ENCODE results near the gene VENTX.
"Not testable (repeated sequence)": the region's sequence is repeated elsewhere in the genome, so short reads cannot be mapped to it uniquely, and the experiment has no call there.

The VENTX gene

GRCh38 chr10:133258818-133259601, 21.4 kb downstream of the VENTX start:
- DNase-seq = no peak

GRCh38 chr10:133259602-133259989, 21.9 kb downstream of the VENTX start:
- no peak for DNase-seq

- DNase-seq = peak; percentile 73
Observed at GRCh38 chr10:133260895-133261725, 23.5 kb downstream of the VENTX start.

- no peak for DNase-seq
Observed at GRCh38 chr10:133261726-133262325, 24.2 kb downstream of the VENTX start.

- no peak for DNase-seq
Observed at GRCh38 chr10:133262696-133263095, 25.0 kb downstream of the VENTX start.

- no peak for DNase-seq
Observed at GRCh38 chr10:133263674-133264073, 26.0 kb downstream of the VENTX start.

GRCh38 chr10:133264461-133264860, 26.8 kb downstream of the VENTX start:
- no peak for DNase-seq

- not testable (repeated sequence) for DNase-seq
Observed at GRCh38 chr10:133265052-133265451, 27.4 kb downstream of the VENTX start.

- DNase-seq = no peak
Observed at GRCh38 chr10:133266056-133266795, 28.6 kb downstream of the VENTX start.

- DNase-seq = no peak
Observed at GRCh38 chr10:133267293-133267692, 29.6 kb downstream of the VENTX start.

- DNase-seq = no peak
Observed at GRCh38 chr10:133267829-133268228, 30.2 kb downstream of the VENTX start.

GRCh38 chr10:133268532-133268931, 30.9 kb downstream of the VENTX start:
- DNase-seq = no peak

- DNase-seq = no peak
Observed at GRCh38 chr10:133269367-133269766, 31.7 kb downstream of the VENTX start.

- DNase-seq = no peak
Observed at GRCh38 chr10:133270204-133270603, 32.5 kb downstream of the VENTX start.

- no peak for DNase-seq
Observed at GRCh38 chr10:133270773-133271297, 33.2 kb downstream of the VENTX start.

- no peak for DNase-seq
Observed at GRCh38 chr10:133271521-133272300, 34.1 kb downstream of the VENTX start.

GRCh38 chr10:133272301-133272963, 34.8 kb downstream of the VENTX start:
- DNase-seq = no peak

- no peak for DNase-seq
Observed at GRCh38 chr10:133272964-133273420, 35.3 kb downstream of the VENTX start.

- no peak for DNase-seq
Observed at GRCh38 chr10:133273534-133274143, 36.0 kb downstream of the VENTX start.
